Myocyte (in vitro differentiated cells): ENCODE measurements around the gene MEX3C. TPM values are rescaled to one million over a fixed set of nuclear protein-coding genes. Genes with fewer than 3 reads are reported as not detected.
A peak's percentile ranks its signal among the peaks of the same experiment; 100 is the strongest.

Source experiments
- DNase-seq: peaks from one replicate; pipeline ENCODE4 v3.0.0-alpha.2; 2012; ENCODE audit warnings: low read depth
- total RNA-seq: library from RNA; depleted of rRNA; stranded (reverse); fragments of >200 nt; gene quantifications from 2 replicates; pipeline ENCODE4 v1.2.3, GENCODE V29; 2014

MEX3C gene
- total RNA-seq, 1 donor from 2014 or later, result 28.9 TPM

GRCh38 chr18:51192026-51192425 lies 5.5 kb downstream of the MEX3C start:
- DNase-seq, result no peak

DNA sequence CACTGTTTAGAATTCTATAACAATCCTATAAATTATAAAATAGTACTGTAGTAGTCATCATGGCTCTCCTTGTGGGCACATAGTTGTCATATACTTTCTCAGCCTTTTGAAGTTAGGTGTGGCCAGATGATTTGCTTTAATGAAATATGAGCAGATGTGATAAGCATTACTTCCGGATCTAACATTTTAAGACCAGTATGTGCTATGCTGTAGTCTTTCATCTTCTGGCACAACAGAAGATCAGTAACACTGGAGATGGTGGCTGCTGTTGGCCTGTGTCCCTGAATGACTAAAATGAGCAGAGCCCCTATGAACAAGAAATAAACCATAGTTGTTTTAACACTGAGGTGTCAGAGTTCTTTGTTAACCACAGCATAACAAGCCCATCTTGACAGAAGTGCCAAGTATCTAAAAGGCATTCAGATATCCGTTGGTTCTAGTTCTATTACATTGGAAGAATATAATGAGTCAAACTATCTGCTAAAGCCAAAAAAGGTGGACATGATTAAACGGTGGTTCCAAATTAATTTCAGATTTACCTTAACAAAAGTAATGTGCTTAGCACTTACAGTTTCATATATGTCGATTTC lies 6.3 kb downstream of the MEX3C start:
- DNase-seq, result no peak

DNA sequence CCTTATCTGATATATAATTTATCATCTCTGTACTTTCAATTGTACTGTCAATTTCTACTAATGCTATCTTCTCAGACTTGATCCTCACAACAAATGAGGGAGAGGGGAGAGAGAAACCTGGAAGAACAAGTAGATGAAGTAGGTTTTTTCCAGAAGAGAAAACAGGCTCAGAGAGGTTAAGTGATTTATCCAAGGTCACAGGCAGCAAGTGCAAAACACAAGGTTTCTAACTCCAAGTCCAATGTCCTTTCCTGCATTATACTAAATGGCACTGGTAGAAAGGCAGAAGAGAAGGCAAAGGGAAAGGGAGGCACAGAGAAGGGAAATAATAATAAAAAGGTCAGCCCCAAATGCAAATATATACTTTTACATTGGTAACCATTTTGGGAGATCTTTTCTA lies 7.5 kb downstream of the MEX3C start:
- DNase-seq, result no peak

- no peak for DNase-seq
Observed at GRCh38 chr18:51188024-51188701, 9.3 kb downstream of the MEX3C start.

DNA sequence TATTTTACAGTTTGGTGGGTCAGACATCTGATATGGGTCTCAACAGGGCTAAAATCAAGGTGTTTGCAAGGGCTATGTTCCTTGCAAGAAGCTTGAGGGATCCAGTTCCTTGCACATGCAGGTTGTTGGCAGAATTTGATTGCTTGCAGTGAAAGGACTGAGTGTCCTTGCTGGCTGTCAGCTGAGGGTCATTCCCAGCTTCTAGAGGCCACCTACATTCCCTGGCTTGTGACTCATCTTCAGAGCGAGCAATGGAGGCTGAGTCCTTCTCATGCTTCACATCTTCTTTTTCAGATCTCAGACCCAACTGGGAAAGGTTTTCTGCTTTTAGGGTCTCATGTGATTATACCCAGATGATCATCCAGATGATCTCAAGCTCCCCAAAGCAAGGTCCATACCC lies 12.4 kb downstream of the MEX3C start:
- no peak for DNase-seq

GRCh38 chr18:51184091-51184457 lies 13.4 kb downstream of the MEX3C start:
- no peak for DNase-seq

GRCh38 chr18:51183372-51184090 lies 13.9 kb downstream of the MEX3C start:
- DNase-seq, result no peak

GRCh38 chr18:51182824-51183223 lies 14.7 kb downstream of the MEX3C start:
- DNase-seq, result no peak

GRCh38 chr18:51171625-51172259 lies 25.7 kb downstream of the MEX3C start:
- DNase-seq, result no peak

GRCh38 chr18:51171223-51171622 lies 26.3 kb downstream of the MEX3C start:
- DNase-seq, result no peak

DNA sequence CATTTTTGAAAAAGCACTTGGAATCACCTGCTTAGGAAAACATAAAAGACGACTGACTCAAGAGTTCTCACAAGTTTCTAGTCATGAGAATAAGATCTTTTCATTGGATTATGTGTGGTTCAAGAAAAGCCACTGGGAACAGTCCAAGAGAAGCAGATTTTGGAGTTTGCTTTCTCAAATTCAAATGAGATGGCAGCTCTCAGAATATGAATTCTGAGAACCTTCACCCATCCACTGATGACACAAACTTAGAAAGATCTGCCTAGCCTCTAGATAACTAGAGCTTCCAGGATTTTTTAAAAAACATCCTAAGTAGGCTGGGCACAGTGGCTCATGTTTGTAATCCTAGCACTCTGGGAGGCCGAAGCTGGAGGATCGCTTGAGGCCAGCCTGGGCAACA lies 26.8 kb downstream of the MEX3C start:
- no peak for DNase-seq

DNA sequence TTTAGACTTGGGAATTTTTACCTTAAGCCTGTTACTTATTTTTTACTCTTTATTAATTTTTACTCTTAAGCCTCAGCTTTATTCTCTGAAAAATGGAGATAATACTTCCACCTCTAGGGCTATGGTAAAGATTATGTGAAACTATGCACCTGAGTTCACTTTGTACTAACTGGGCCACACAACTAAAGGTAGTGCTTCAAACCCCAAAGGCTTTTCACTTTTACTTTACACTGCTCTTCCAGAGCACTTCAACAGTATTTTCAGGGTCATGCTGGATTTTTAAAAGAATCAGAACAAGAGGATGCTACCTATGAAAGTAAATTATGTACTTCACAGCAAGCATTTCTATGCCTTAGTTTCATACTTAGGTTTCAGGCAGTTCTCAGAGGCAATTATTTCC lies 27.8 kb downstream of the MEX3C start:
- DNase-seq, result no peak

- DNase-seq, result no peak
Observed at GRCh38 chr18:51168960-51169662, 28.4 kb downstream of the MEX3C start.

DNA sequence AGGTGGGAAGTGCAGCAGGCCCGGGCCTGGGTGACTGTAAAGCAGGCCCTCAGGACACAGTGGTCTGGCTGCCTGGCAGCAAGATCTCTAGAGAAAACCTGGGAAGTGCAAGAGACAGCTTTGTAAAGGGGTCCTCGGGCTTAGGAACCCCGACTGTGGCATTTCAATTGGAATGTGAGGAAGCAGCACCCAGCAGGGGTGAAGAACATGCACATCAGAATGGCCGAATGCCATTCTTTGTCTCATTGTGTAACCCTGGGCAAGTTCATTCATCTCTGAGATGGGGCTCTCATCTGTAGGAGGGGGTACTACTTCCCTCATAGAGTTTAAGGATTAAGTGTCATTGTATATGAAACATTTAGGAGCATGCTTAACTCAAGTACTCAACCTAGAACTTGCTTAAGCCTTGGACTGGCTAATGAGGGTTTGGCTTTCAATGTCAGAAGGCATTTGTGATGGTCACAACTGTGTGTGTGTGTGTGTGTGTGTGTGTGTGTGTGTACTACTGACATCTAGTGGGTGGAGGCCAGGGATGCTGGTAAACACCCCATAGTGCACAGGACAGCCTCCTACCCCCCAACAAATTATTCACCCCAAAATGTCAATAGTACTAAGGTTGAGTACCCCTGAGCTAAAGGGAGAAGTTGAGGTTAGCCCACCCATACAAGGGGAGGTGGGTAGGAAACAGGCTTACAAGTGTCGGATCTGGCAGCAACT lies 29.3 kb downstream of the MEX3C start:
- DNase-seq, result no peak

DNA sequence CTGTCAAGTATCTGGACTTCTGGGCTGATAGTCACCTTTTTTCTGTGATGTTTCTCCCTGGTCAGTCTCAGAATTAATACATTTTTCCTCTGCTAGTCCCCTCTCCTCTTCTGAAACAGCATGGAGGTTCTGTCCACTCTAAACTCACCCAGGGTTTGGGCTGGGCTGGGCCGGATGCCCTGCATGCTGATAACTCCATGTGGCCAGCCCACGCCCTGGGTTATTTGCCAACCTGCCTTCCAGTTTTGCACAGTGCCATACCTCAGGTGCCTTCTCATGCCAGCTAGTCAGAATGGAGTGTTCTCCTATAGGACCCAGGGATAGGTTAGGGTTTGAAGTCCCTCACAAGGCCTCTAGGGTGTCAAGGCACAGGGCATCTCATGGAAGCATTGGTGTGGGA lies 32.2 kb downstream of the MEX3C start:
- DNase-seq, result peak; percentile 13

DNA sequence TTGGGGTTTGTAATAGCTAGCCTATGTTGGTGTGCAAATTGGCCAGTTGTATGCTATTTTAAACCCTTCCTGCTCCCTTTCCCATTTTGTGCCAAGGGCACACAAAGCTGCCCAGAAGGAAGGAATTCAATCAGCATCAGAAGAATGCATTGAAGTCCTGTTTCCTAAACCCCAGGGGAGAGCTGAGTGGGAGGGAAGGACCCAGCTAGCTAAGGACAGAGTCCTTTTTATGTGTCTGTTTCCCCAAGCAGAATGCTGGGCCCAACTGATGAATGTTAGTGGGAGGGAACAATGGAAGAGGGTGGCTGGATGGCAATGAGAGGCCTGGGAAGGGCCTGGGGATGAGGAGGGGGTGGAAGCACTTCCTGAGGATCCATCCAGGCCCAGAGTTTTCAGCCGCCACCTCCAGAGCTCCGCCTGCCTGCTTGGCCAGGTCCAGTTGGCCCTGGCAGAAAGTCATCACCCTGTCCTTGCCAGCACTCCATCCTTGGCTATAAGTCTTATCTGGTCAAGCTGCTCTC lies 32.7 kb downstream of the MEX3C start:
- no peak for DNase-seq

DNA sequence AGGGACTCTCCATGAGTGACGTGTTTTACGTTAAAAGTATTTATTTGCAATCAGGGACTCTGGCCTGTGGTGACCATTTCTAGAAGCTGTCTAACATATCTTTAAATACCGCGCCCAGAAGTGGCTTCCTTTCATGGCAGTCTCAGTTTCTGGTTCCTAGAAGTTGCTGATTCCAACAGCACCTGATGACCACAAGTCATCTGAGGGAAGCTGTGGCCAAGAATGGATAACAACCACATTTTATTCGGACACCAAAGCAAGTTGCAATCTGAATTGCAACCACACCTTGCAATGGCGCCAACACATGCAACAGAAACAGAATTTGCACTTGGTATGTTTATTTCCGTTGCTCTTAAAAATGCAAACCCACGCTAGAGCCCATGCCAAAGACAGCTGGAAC lies 33.1 kb downstream of the MEX3C start:
- DNase-seq, result peak; percentile 58

- no peak for DNase-seq
Observed at GRCh38 chr18:51163543-51163942, 33.9 kb downstream of the MEX3C start.

DNA sequence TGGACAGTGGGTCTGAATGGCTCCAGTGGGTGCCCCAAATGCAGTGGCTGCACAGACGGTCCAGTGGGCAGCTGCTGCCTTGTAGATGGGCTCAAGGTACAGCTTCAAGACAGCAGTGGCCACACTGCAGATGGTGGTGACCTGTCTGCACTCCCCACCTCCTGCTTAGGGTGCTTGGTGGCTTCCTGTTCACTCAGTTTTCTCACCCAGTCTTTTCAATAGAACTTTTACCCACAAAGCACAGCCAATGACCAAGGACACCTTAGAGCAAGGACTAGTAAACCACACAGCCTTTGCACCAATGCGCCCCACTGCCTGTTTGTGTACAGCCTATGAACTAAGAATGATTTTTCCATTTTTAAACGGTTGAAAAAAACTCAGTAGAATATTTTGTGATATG lies 34.9 kb downstream of the MEX3C start:
- no peak for DNase-seq

GRCh38 chr18:51160646-51161045 lies 36.8 kb downstream of the MEX3C start:
- DNase-seq, result no peak

GRCh38 chr18:51157215-51157614 lies 40.3 kb downstream of the MEX3C start:
- no peak for DNase-seq
